Adrenal gland (tissue), 12 donors: ENCODE results near the gene ATP6V0B. TPM values are rescaled to one million over a fixed set of nuclear protein-coding genes. Genes with fewer than 3 reads are reported as not detected.
A peak's percentile ranks its signal among the peaks of the same experiment; 100 is the strongest.

Experiments used
- DNase-seq, 7 donors: peaks; one replicate each; pipeline ENCODE4 v3.0.0-alpha.2; 2019 to 2020
- H3K27ac ChIP-seq, 5 donors: fragments of 200-600 bp; sonication (generic) in 4 of 5; 1 replicate in 3 of 5; 2 replicates in 2 of 5; pipeline versions ENCODE4 v1.5.1 to v1.8.0; 2016 to 2020; ENCODE audit warnings: mild to moderate bottlenecking in 1 of 5
- H3K27me3 ChIP-seq: fragments of 200-600 bp; 2 replicates; pipeline ENCODE4 v1.8.0; 2021
- H3K36me3 ChIP-seq, 2 donors: fragments of 200-600 bp; replicated peaks in 1 of 2; 1 replicate in 1 of 2; 2 replicates in 1 of 2; pipeline versions ENCODE4 v1.5.1 to v1.8.0; 2018 to 2022
- H3K4me1 ChIP-seq, 2 donors: fragments of 200-600 bp; replicated peaks in 1 of 2; 1 replicate in 1 of 2; 2 replicates in 1 of 2; pipeline versions ENCODE4 v1.5.1 to v1.8.0; 2018 to 2021
- H3K4me3 ChIP-seq, 4 donors: fragments of 200-600 bp; sonication (generic) in 3 of 4; one replicate each; pipeline ENCODE4 v1.5.1; 2016 to 2018
- H3K9me3 ChIP-seq, 3 donors: fragments of 200-600 bp; sonication (generic) in 1 of 3; replicated peaks in 1 of 3; 1 replicate in 2 of 3; 2 replicates in 1 of 3; pipeline versions ENCODE4 v1.5.1 to v1.8.0; 2016 to 2021
- POLR2A ChIP-seq, 2 donors: fragments of 450-650 bp; IDR thresholded peaks; one replicate each; pipeline ENCODE4 v1.6.1; 2017; ENCODE audit warnings: antibody characterized with exemption in 2 of 2, mild to moderate bottlenecking in 2 of 2, moderate library complexity in 1 of 2
- WGBS, 4 donors: extraction: QIAGEN DNeasy Blood & Tissue Kit in 2 of 4; methylation state at CpG; one replicate each; pipeline versions ENCODE4 v1.1.5 to v1.1.7; 2013 to 2017; 5-methylcytosine and 5-hydroxymethylcytosine counted together
- intact Hi-C, 2 donors: fragments of 100-400 bp; cut with DNase I; formaldehyde crosslinking; loops; one replicate each; pipeline versions ENCODE4 v1.14.1 to v1.15.0; 2022 to 2023
- polyA plus RNA-seq, 3 donors: library from polyadenylated mRNA; stranded (reverse); fragments of 200-250 nt in 2 of 3; fragments of 350-450 nt in 1 of 3; fragmentation: Illumina TruSeq in 1 of 3; extraction: RNeasy Lipid Tissue Mini Kit (QIAGEN cat#74804) in 1 of 3; gene quantifications; one replicate each; pipeline ENCODE4 v1.2.3, GENCODE V29; 2013 to 2014
- total RNA-seq, 9 donors: library from RNA; depleted of rRNA in 4 of 9; stranded (reverse); fragments of >200 nt in 4 of 9; fragments of 120-200 nt in 1 of 9; fragmentation: NEBNext Ultra II Directional in 1 of 9; extraction: Animal tissue kit (Norgen Biotek cat#: 25700) in 1 of 9; gene quantifications; one replicate each; pipeline versions ENCODE4 v1.1.0 to v1.2.4, GENCODE V29; 2013 to 2023
- TF ChIP-seq, protein P1 (sequence below), 6 experiments: fragments of 450-650 bp in 4 of 6; fragments of 200-600 bp in 2 of 6; sonication (generic) in 1 of 6; IDR thresholded peaks; 1 replicate in 5 of 6; 2 replicates in 1 of 6; pipeline versions ENCODE4 v1.5.1 to v1.8.0; 2016 to 2021; ENCODE audit warnings: antibody characterized with exemption in 6 of 6, mild to moderate bottlenecking in 2 of 6, moderate library complexity in 1 of 6
- donor health status: healthy with polysubstance abuse.
- donor health status: Bipolar disorder and iron deficiency.
- donor health status: DM: yes; HTN: yes; CAD: no.
- donor health status: DM: no; HTN: no; CAD: no.
- donor health status: DM: no; HTN: no; CAD: no.
- donor health status: DM: yes; HTN: yes; CAD: no.

ATP6V0B gene
- total and polyA plus RNA-seq, 12 donors, result 141 to 432 (median 216) TPM

DNA sequence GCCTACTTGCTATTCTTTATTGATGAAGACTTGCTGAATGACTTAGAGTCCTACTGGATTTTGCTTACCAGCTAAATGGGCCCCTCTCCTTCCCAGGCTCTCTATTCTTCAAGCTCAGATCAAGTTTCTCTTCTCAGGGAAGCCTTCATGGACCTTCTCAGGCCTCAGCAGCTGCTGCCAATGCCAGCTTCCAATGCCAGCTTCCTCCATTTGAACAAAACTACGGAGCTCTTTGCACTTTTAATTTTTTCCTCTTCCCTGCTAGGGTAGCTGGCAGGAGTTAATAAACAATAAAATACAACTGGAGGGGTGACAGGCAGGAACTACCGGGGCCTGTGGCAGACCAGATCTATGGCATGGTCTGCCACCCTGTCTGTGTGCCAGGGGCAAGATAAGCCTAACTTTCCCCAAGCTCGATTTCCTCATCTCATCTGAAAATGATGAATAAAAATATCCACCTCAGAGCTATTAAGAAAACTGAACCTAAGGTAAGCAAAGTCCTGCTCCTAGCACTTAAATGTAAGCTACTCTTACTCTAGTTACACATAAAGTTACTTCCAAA lies 29.0 kb upstream of the ATP6V0B start:
- intact Hi-C loops, result no loop called here
- Histone ChIP-seq H3K36me3 (peaks cover 0 to 7% of the 10 kb centered on the region in 2 donors), H3K27me3 (no peaks in the 10 kb centered on the region), H3K9me3 (no peaks in the 10 kb centered on the region), H3K4me1 (peaks cover 23 to 27% of the 10 kb centered on the region in 2 donors), H3K4me3 (peak overlapping the region in 2 of 4 donors; percentile 47 to 84), H3K27ac (peak overlapping the region in 4 of 5 donors; percentile 93 to 100 (median 98))
- DNase-seq, result peak in 3 of 7 donors; percentile 23 to 45 (median 41)
- 4 to 10% (median 5%) methylated on average over 3 of the region's 3 CpGs for WGBS, 4 donors
- TF ChIP-seq POLR2A (IDR thresholded peaks at IDR 0.05), result no peak
- TF ChIP-seq, protein P1, sequence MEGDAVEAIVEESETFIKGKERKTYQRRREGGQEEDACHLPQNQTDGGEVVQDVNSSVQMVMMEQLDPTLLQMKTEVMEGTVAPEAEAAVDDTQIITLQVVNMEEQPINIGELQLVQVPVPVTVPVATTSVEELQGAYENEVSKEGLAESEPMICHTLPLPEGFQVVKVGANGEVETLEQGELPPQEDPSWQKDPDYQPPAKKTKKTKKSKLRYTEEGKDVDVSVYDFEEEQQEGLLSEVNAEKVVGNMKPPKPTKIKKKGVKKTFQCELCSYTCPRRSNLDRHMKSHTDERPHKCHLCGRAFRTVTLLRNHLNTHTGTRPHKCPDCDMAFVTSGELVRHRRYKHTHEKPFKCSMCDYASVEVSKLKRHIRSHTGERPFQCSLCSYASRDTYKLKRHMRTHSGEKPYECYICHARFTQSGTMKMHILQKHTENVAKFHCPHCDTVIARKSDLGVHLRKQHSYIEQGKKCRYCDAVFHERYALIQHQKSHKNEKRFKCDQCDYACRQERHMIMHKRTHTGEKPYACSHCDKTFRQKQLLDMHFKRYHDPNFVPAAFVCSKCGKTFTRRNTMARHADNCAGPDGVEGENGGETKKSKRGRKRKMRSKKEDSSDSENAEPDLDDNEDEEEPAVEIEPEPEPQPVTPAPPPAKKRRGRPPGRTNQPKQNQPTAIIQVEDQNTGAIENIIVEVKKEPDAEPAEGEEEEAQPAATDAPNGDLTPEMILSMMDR (IDR thresholded peaks at IDR 0.05), result no peak

DNA sequence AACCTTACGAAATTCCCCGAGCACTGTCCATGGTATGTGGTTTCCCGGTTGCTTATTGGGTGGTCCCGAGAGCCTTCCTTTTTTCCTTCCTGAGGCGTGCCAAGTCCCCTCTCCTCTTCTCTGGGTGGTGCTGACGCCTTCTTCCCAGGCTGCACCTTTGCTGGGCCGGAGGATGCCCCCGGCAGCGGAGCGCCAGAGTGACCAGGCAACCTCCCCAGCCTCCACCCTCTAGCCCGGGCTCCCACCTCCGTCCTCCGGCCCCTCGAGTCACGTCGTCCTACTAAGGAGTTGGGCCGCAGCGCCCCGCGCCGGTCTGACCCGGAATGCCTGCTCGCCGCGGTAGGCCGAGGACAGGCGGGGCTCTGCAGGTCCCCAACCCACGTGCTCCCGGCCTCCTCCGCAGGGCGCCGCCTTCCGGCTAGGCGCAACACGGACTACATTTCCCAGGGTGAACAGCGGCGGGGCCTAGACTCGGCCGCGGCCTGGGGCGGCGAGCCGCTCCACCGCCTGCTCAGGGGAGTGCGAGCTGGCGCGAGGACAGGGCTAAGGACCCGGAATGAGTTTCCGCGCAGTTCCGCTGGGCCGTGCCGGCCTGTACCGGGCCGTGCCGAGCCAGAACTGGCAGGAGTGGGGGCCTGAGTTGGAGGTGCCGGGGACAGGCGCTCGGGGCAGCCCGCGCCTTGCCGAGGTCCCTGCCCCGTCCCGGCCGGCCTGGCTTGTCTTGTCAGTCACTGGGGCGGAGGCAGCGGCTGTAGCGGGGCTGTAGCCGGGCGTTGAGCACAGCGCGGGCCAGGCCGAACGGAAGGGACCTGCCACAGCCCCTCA lies 28.3 kb upstream of the ATP6V0B start, which contains the start of gene IPO13:
IPO13 (plus strand) TSS at position 715 of the 825 bp plus-strand sequence. CDS start 651 bp downstream, outside the sequence.
- TF ChIP-seq POLR2A (IDR thresholded peaks at IDR 0.05), result peak; percentile 76 to 77
- TF ChIP-seq, protein P1 (IDR thresholded peaks at IDR 0.05), result peak; percentile 63 to 90 (median 71)
- Histone ChIP-seq H3K9me3 (no peaks in the 10 kb centered on the region), H3K27ac (peak within 1 kb of the TSS; percentile 91 to 100 (median 97)), H3K27me3 (no peaks in the 10 kb centered on the region), H3K36me3 (peaks cover 0 to 7% of the 10 kb centered on the region in 2 donors), H3K4me1 (peaks cover 23 to 27% of the 10 kb centered on the region in 2 donors), H3K4me3 (peak within 1 kb of the TSS; percentile 47 to 84 (median 68))
- DNase-seq, result peak; percentile 95 to 97 (median 96)
- intact Hi-C loops, result no loop called here
- 0 to 2% (median 1%) methylated on average over 24 to 74 of the region's 74 CpGs for WGBS, 4 donors

DNA sequence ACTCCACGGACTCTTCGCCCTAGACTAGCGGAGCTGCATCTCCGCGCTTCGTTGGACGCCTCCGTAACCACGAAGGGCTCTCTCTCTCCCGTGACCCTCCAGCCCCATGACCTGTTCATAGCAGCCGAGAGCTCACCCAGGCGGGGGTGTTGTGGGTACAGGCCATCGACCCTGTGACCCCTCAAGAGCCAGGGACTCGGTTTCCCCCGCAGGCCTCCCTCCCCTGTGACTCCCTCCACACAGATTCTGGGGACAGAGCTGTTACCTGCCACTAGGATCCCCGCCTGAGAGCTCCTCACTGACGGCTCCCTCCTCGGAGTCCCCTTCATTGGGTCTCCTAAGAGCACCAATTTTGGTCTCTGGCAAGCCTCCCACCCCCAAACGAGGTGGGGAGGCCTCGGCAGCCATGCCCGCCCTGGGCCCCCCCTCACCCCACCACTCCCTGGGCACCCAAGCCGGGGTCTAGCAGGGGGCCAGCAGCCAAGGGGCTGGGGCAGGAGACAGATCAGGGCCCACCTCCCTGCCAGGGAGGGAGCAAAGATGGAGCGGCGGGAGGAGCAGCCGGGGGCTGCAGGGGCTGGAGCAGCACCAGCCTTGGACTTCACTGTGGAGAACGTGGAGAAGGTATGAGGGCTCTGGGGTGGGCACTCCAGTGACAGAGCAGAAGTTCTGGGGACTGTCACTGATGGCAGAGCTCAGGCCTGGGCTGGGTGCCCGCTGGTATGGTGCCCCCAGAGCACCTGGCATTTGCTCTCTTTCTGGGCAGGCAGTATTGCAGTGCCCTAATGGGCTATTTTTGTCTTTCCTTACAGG lies 27.5 kb upstream of the ATP6V0B start:
- no peak for TF ChIP-seq POLR2A (IDR thresholded peaks at IDR 0.05)
- TF ChIP-seq, protein P1 (IDR thresholded peaks at IDR 0.05), result no peak
- intact Hi-C loops, result no loop called here

More for the DNA sequence above, 27.5 kb upstream of the ATP6V0B start:
- 5% methylated on average over 9 to 27 of the region's 27 CpGs; no CpG with 5 or more reads in 1 of the 4 donors for WGBS, 4 donors
- Histone ChIP-seq H3K27ac (peak overlapping the region; percentile 91 to 100 (median 97)), H3K36me3 (peaks cover 0 to 7% of the 10 kb centered on the region in 2 donors), H3K4me3 (peak overlapping the region; percentile 47 to 84 (median 68)), H3K9me3 (no peaks in the 10 kb centered on the region), H3K4me1 (peaks cover 23 to 30% of the 10 kb centered on the region in 2 donors), H3K27me3 (no peaks in the 10 kb centered on the region)
- no peak for DNase-seq
